Ammon's horn (tissue), 1 donor: ENCODE data around the gene CFAP299.
A peak's percentile ranks its signal among the peaks of the same experiment; 100 is the strongest.
"Not testable (repeated sequence)": the region's sequence is repeated elsewhere in the genome, so short reads cannot be mapped to it uniquely, and the experiment has no call there.

Source experiments
- DNase-seq: peaks from one replicate; pipeline ENCODE4 v3.0.0-alpha.2; 2016; ENCODE audit warnings: low spot score

Gene CFAP299

DNA sequence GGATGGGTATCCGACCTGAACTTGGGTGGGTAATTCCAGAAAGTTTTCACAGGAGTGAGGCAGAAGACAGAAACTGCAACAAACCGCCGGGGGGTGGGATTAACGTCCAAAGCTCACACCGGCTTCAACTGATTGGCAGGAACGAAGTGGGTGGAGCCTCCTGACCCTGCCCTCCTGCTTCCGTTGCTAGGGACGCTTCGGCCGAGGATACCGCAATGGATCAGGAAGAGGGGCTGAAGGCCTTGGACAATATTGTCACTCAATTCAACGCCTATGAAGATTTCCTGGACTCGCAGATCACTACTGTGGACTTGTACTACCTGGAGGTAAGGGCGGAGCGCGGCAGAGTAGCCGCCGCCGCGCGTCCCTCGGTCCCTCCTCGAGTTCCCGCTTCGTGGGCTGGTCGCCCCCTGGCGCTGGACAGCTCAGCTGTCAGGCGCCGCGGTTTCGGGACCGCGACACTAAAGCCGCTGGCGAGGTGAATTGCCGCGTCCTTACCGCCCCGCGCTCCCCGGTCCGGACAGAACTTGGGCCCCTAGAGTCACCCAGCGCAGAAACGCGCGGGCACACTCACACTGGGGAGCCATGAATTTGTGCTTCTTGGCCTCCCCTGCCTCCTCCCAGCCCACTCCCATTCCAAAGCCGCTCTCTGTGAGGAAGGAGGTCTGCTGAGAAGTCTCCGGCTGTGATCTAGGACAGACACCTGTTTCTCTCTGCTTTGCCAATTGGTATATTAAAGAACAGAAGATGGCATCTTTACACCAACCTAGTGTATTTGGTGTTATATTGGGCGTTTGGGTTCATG lies at the start of gene CFAP299:
Gene CFAP299, plus strand, starts transcription at position 177 of the 805 bp plus-strand sequence.
- DNase-seq, result peak; percentile 79

DNA sequence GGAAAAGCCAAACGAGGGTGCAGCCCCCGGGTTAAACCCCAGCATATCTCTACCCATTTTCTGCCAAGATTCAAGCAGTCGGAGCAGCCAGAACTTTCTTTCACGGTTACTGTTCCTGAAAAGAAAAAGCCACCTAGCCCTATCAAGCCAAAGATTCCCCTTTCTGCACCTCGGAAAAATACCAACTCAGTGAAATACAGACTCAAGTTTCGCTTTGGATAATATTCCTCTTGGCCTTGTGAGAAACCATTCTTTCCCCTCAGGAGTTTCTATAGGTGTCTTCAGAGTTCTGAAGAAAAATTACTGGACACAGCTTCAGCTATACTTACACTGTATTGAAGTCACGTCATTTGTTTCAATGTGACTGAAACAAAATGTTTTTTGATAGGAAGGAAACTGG lies 49.1 kb upstream of the CFAP299 start:
- no peak for DNase-seq

DNA sequence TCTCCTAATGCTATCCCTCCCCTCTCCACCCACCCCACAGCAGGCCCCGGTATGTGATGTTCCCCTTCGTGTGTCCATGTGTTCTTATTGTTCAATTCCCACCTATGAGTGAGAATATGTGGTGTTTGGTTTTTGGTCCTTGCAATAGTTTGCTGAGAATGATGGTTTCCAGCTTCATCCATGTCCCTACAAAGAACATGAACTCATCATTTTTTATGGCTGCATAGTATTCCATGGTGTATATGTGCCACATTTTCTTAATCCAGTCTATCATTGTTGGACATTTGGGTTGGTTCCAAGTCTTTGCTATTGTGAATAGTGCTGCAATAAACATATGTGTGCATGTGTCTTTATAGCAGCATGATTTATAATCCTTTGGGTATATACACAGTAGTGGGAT lies 44.9 kb upstream of the CFAP299 start:
- not testable (repeated sequence) for DNase-seq

DNA sequence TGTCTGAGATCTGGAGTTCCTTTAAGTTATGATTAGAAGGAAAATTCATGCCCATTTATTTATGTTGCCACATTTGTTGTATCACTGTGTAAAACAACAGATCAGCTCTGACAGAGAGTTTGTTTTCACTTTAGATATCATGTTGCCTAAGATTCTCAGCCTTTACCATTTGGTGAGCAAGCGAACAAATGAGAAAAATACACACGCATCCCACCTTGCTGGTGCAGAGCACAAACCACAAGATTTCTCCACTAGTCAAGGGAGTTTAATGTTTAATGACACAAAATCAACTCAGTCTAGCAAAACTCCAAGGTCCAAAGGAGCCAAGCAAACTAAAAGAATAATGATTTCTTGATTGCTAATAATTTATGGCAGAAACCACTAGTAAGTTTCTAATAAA lies 41.3 kb upstream of the CFAP299 start:
- DNase-seq, result no peak

DNA sequence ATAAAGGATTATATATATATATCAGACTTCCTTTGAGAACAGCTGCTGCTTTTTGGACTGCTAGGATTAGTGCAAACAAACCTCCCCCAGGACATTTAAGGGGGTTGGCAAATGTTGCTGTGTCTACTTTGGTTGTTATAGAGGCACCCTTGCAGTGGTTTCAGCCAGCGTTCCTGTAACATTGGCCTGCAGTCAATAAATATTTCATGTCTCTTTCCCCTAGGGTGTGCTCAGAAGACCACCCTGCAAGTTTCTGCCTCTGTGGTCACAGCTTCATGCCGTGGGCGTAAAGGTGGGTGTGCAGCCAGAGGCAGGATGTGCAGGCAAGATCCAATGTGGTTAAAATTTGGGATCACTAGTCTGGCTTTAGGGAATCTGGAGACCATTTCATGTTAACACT lies 40.2 kb upstream of the CFAP299 start:
- DNase-seq, result no peak

DNA sequence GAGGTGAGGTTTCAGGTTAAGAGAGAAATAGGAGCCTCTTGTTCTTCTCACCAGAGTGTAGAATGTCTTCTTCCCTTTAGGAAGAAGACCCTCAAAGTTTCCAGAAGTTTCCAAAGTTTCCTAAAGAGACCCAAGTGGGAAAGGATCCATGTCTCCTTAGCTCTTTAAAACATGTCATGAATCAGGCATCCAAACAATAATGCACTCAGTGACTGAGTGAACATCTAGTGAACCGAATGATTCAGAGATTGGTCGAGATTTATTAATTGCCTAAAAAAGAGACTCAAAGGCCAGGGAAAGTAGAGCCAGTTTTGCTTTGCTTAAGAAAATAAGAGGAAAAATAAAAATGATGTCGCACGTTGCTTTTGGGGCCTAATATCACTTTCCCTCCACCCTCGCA lies 39.7 kb upstream of the CFAP299 start:
- DNase-seq, result no peak

DNA sequence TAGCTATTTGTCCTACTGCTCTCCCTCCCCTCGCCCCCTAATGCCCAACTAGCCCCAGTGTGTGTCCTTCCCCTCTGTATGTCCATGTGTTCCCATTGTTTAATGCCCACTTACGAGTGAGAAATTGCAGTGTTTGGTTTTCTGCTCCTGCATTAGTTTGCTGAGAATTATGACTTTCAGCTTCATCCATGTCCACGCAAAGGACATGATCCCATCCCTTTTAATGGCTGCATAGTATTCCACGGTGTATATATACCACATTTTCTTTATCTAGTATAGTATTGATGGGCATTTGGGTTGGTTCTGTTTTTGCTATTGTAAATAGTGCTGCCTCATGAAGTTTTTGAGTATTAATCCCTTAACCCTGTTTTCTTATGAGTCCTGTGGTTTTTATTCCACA lies 33.6 kb upstream of the CFAP299 start:
- DNase-seq, result no peak

DNA sequence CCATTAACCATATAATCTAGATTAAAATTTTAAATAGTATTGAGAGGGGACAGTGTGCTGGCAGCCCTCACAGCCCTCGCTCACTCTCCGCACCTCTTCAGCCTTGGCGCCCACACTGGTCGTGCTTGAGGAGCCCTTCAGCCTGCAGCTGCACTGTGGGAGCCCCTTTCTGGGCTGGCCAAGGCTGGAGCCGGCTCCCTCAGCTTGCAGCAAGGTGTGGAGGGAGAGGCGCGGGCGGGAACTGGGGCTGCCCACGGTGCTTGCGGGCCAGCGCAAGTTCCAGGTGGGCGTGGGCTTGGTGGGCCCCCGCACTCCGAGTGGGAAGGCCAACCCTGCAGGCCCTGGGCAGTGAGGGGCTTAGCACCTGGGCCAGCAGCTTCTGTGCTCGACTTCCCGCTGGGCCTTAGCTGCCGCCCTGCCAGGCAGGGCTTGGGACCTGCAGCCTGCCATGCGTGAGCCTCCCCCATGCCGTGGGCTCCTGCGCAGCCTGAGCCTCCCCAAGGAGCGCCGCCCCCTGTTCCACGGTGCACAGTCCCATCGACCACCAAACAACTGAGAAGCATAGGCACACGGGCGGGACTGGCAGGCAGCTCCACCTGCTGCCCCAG lies 32.8 kb upstream of the CFAP299 start:
- no peak for DNase-seq

DNA sequence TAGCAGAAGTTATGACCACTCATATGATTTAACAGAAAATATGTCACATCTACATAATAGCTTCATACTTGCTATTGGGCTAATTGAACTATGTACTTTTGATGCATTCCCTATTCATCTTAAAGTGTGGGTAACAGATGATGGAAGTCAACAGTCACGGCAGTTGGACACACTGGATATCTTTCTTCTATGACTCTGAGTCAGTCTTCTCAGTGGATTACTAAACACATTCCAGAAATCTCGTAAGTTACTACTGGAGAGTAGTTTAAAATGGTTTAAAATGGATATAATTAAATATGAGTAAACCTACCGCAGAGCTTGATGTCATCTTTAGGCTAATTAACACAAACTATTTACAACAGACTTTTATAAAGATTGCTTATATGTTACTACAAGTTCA lies 30.1 kb upstream of the CFAP299 start:
- DNase-seq, result no peak

DNA sequence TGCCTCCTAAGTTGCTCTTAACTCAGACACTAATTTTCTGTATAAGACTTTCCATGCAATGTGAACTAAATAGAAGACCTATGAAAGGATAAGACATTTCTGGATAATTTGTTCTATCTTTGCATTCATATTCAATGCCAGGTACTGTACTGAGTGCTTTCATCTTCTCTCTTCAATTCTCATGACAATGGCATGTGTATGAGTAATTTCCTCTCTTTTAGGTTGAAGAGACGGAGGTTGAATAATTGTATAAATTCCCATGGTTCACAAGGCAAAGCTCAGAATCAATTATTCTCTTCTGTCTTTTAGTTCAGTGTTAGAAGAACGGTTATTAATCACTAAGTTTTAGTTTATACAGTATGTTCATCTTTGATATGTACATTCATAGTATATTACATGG lies 29.3 kb upstream of the CFAP299 start:
- no peak for DNase-seq

DNA sequence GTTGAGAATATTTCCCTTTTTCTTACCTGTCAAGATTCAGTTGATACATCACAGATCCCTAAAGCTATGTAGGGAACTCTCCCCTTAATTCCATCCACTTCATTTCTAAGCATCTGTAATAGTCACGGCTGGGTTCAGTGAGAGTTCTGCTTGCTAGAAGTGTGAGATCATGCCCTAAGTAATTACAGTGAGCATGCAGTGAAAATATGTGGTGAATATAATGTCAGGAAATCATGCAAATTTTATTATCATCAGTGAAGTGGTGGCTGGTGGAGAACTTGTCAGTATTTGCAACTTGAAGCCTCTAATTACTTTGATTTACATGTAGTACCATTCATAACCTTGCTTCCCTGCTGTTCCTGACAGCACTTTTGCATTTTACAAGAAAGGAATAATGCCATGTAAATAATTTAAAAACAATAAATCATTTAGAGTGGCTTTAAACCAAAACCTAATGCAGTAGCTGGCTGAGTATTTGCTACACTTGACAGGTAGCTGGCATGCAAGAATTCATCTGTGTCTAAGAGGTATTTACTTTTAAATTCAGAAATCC lies 28.3 kb upstream of the CFAP299 start:
- no peak for DNase-seq

DNA sequence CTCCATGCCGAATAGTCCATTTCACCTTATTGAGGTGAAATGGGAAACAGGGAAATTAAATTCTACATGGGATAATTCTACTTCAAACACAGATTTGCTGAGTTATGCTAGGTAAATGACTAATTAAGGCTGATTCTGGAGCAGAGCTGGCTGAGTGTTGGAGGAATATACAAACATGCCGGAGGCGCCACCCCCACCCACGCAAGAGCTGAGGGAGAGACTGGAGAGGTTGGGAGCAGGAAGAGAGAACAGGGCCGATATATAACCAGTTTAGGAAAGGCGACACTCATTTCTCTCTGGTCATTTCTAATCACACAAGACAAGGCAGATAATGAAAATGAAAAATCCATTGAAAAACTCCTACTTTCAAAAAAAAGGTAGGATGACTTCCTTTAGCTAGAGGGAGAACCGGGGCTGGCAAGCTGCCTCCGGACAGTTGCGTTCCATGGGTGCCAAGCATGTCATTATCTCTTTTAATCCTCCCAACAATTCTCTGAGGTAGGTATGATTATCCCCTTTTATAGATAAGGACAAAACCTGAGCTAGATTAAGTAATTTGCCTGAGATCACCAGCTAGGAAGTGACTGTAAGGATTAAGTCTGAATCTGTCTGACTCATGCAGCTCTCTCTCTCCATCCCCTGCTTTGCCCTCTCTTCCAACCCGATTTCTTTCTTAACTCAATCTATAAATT lies 27.6 kb upstream of the CFAP299 start:
- DNase-seq, result no peak

DNA sequence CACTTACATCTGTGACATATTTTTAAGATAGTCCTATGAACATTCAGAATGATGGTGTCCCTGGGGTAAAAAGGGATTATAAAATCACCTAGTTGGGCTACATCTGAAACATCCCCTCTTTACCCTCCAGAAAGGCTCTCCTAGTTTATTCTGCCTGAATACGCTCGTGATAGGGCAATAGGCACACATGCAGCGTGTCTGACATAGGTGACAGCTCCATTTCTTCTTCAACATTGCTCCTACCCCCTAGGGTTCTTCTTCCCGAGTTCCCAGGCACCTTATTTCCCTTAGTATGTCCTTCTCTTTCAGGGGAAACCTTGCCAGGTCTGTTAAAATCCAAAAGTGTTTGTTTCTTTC lies 27.1 kb upstream of the CFAP299 start:
- no peak for DNase-seq

DNA sequence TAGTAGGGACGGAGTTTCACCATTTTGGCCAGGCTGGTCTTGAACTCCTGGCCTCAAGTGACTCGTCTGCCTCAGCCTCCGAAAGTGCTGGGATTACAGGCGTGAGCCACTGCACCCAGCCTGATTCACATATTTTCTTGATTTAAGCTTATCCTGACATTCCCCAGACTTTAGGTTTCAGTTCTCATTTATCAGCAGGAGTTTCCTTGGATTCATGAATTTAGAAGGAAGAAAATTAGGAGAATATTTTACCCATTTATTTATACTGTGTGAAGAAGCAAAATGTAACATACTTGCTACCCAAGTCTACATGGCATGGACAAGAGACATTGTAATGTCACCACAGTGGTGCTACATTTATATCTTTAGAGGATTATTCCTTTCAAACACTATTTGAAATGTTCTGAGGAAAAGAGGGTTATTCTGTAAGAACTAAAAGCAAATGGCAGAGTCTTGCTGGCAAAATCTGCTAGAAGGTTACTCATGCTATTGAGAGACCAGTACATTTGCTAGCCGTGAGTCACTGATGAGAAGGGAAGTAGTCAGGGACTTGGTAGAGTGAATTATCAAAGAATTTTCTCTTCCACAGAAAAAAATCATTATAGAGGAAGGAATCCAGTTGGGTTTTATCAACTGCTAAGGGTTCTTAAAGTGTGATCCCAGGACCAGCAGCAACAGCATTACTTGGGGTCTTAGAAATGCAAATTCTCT lies 26.1 kb upstream of the CFAP299 start:
- DNase-seq, result no peak

DNA sequence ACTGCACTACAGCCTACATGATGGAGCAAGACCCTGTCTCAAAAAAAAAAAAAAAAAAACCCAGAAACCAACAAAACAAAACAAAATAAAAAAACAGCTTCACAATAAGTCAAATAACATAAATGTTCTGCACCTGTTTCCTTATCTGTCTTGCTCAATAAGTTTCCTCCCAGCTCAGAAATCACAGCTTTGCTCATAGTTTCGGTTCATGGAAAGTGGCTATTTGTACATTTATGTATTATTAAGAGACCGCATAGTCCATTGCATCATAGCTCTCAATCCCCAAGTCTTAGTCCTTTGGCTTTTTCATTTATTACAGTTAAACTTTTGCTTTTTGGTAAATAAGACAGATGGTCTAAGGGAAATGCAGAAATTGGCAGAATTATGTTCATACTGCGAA lies 24.4 kb upstream of the CFAP299 start:
- no peak for DNase-seq

DNA sequence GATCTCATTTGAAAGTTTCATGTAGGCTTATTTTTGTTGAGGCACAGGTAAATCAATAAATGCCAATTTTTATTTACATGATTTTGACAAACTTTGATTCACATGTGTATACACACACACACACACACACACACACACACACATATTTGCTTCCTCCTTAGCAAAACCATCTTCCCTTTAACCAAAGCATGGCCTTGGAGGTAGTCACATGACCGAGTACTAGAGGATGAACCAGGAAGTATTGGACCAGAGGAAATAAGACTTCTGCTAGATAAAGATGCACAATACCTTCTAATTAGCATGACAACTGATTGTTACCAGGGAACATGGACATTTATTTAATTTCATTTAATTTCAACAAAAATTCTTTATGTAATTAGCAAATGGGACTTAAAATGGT lies 23.4 kb upstream of the CFAP299 start:
- DNase-seq, result no peak

DNA sequence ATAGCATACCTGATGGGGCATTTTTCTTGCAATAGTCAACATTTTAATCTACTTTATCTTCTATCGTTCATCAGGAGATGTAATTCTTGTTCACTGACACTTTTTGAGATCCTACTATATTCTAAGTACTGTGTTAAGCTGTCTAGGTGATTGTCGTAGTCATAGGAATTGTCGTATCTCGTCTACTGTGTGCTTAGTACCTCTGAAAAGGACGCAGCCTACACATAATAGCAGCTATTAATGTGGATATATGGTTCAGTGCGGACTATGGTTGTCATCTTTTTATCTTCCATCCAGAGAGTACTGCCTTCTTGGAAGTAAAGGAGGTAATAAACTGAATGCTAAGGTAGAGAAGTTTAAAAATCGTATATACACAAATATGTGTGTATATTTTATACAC lies 21.9 kb upstream of the CFAP299 start:
- DNase-seq, result no peak

DNA sequence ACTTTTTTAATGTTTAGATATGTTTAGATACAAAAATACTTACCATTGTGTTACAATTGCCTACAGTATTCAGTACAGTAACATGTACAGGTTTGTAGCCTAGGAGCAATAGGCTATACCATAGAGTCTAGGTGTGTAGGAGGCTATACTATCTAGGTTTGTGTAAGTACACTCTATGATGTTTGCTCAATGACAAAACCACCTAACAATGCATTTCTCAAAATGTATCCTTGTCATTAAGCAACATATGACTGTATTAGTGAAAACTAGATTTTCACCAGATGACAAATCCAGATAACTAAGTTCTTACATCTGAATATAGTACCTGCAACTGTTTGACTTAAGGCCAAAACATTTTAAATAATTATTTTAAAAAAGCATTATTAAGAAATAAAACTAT lies 19.7 kb upstream of the CFAP299 start:
- not testable (repeated sequence) for DNase-seq

DNA sequence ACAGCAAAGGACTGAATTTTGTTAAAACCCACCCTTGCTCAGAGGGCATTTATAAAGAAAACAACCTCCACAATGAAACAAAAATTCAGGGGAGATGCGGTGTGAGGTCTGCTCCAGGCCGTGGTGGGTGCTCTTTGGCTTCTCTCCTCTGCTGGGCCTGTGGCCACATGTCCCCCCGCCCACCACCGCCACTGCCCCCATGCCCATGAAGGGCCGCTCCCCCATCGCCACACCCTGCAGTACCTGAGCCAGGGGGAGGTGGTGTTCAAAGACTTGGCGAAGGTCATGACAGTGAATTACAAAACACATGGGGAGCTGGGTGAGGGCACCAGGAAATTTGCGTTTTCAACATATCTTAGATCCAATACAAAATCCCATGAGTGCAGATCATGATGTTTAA lies 14.2 kb upstream of the CFAP299 start:
- DNase-seq, result no peak

DNA sequence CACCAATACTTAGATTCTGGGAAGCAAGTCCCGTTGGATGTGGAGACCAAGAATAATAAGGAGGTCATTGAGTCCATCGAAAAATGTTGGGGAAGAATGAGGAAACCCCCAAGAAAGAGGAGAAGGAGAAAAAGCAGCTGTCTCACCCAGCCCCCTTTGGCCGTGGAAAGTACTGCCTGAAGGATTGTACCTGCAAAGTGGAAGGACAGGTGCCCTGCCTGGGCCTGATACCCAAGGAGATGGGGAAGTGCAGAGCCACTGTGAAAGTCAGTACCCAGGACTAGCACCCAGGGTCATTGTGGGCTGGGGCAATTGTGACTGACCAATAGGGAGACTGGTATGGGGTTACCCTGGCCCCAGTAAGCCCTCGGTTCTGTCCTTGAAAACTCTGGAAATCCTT lies 13.8 kb upstream of the CFAP299 start:
- DNase-seq, result no peak

DNA sequence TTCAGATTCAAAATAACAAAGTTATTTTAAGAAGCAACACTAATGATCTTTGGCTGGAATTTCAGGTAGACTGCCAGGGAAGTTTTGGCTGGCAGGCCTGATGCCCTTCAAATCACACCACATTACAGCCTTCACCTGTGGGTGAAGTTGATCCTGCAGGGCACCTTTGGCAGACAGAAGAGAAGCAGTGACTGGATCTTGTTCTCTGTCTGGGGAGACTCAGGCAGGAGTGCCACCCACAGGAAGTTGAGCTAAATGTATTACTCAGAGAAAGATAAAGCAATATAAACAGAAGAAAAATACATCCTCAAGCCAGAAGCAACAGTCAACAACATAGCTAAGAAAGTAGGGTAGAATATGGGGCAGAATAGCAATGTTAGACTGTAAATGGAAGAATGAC lies 12.8 kb upstream of the CFAP299 start:
- DNase-seq, result no peak

DNA sequence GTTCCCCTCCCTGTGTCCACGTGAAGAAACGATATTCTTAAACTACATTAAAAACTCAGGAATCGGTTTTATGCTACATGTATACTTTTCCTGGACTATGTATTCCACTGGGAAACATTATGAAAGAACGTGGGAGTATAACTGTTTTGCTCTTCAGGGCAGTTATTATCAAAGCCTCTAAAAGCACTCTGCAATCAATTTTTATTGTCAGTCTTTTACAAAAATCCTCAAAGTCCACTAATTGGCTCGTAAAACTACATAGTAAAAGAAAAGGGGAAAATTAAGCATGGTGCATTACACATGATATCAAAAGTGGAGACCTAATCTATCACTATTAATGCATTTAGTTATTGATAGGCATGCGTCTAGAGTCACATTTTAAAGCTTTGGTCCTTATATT lies 11.4 kb upstream of the CFAP299 start:
- DNase-seq, result no peak

DNA sequence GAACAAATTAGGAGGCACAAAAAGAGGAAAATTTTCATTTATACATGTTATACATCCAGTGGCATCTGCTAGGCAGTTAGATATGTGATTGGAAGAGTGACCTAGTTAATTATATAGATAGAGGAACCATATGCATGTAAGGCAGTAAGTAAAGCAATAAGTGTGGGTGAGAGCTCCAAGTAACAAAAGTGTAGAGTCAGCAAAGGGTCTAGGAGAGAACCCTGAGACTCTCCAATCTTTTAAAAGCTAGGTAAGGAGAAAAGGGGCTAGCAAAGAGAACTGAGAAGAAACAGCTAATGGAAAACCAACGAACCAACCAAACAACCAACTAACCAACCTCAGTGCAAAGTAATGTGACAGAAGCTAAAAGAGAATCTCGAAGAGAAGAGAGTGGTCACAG lies 3.8 kb upstream of the CFAP299 start:
- DNase-seq, result no peak
